CD4-positive, alpha-beta T cell (primary cell): ENCODE results near the gene HADHA. TPM values are rescaled to one million over a fixed set of nuclear protein-coding genes. Genes with fewer than 3 reads are reported as not detected.

Experiments used
- ATAC-seq: fragments of 200-7000 bp; cut with Tn5 transposase; one replicate; pipeline ENCODE4 v1.10.0; 2022; ENCODE audit warnings: mild to moderate bottlenecking; ENCODE audit not compliant: poor library complexity
- CTCF ChIA-PET: fragments of 350-600 bp; sonication (Branson Sonifier 250); formaldehyde crosslinking; loops from one replicate; lab custom pipeline; 2021; ENCODE audit warnings: antibody characterized with exemption, inconsistent platforms; lab: Charles Lee
- POLR2A ChIA-PET: fragments of 350-600 bp; sonication (Branson Sonifier 250); formaldehyde crosslinking; loops from one replicate; lab custom pipeline; 2021; ENCODE audit warnings: antibody characterized with exemption, inconsistent platforms; lab: Charles Lee
- DNase-seq, 14 experiments: peaks; one replicate each; pipeline ENCODE4 v3.0.0-alpha.2; 2013 to 2020; ENCODE audit warnings: mixed read lengths in 2 of 14
- H3K27ac ChIP-seq, 2 donors: one replicate each; pipeline versions ENCODE4 v1.5.1 to v1.7.0; 2013; ENCODE audit warnings: low read length in 2 of 2, low read depth in 1 of 2, mild to moderate bottlenecking in 1 of 2
- H3K27me3 ChIP-seq, 2 experiments: 1 replicate in 1 of 2; 2 replicates in 1 of 2; pipeline versions ENCODE4 v1.6.1 to v1.7.0; 2013; ENCODE audit warnings: low read length in 2 of 2, control low read depth in 1 of 2, mild to moderate bottlenecking in 1 of 2, moderate library complexity in 1 of 2; ENCODE audit not compliant: insufficient read depth in 2 of 2, control insufficient read depth in 1 of 2
- H3K36me3 ChIP-seq: one replicate; pipeline ENCODE4 v1.6.1; 2013; ENCODE audit warnings: low read length, control low read depth; ENCODE audit not compliant: insufficient read depth
- H3K4me1 ChIP-seq: one replicate; pipeline ENCODE4 v1.6.1; 2013; ENCODE audit warnings: low read length, control low read depth; ENCODE audit not compliant: insufficient read depth
- H3K4me3 ChIP-seq: one replicate; pipeline ENCODE4 v1.5.1; 2013; ENCODE audit warnings: mild to moderate bottlenecking, low read length, moderate library complexity
- H3K9me3 ChIP-seq, 2 experiments: 1 replicate in 1 of 2; 2 replicates in 1 of 2; pipeline versions ENCODE4 v1.6.1 to v1.7.0; 2013; ENCODE audit warnings: low read length in 2 of 2, mild to moderate bottlenecking in 2 of 2, control low read depth in 1 of 2, moderate library complexity in 1 of 2; ENCODE audit not compliant: control insufficient read depth in 1 of 2, insufficient read depth in 1 of 2
- H3K27ac Mint-ChIP-seq: one replicate; pipeline ENCODE4 v1.8.0; 2020; ENCODE audit warnings: mixed read lengths
- H3K27me3 Mint-ChIP-seq: one replicate; pipeline ENCODE4 v1.8.0; 2021; ENCODE audit warnings: mixed read lengths
- H3K36me3 Mint-ChIP-seq: one replicate; pipeline ENCODE4 v1.8.0; 2021; ENCODE audit warnings: low read depth, mixed read lengths
- H3K4me1 Mint-ChIP-seq: one replicate; pipeline ENCODE4 v1.8.0; 2021; ENCODE audit warnings: low read depth, mixed read lengths
- H3K4me3 Mint-ChIP-seq: one replicate; pipeline ENCODE4 v1.8.0; 2020; ENCODE audit warnings: mild to moderate bottlenecking, mixed read lengths
- H3K9me3 Mint-ChIP-seq: one replicate; pipeline ENCODE4 v1.8.0; 2020; ENCODE audit warnings: mixed read lengths
- CTCF ChIP-seq: fragments of 200-600 bp; IDR thresholded peaks from one replicate; pipeline ENCODE4 v1.8.0; 2022; ENCODE audit warnings: antibody characterized with exemption, mild to moderate bottlenecking
- intact Hi-C, 2 experiments: fragments of 100-400 bp; cut with DNase I in 1 of 2; cut with micrococcal nuclease in 1 of 2; formaldehyde crosslinking; loops; one replicate each; pipeline versions ENCODE4 v1.15.1 to v1.9.0; 2023 to 2025; cut with DNase I, micrococcal nuclease
- total RNA-seq, 174 experiments: library from RNA in 2 of 174; stranded (reverse) in 2 of 174; gene quantifications; one replicate each; pipeline ENCODE4 v1.2.3 and lab custom pipeline; 2021 to 2026

HADHA gene
- total RNA-seq, 2 experiments from 2014 or later, result 72.4 to 73.7 TPM

DNA sequence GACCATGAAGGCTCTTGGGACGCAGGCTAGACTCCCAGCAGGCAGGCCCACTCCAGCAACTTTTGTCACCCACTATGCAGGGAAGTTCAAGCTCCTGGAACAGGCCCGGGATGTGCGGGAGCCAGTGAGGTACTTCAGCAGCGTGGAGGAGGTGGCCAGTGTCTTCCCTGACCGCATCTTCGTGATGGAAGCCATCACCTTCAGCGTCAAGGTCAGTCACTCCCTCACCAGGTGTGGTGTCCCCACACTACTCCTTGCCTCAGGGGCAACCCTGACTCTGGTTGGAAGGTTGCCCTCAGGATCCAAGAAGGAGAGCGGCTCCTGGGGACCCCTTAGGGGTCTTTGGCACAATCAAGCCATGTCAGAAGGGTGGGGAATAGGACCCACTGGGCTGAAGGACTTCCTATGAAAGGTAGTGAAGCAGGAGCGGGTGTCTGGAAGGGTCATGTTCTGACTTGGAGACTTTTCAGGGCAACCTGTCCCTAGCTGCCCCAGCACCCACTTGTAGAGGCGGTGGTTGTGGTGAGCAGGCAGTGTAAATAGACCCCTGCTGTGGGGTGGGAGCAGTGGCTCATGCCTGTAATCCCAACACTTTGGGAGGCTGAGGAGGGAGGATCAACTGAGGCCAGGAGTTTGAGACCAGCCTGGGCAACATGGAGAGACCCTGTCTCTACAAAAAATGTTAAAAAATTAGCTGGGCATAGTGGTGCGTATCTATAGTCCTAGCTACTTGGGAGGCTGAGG is 61.4 kb downstream of the HADHA start:
- Mint-ChIP-seq H3K27me3 (peaks cover 17% of the 10 kb centered on the region), H3K36me3 (no peaks in the 10 kb centered on the region), H3K4me1 (peaks cover 26% of the 10 kb centered on the region), H3K27ac (peak overlapping the region; percentile 62), H3K9me3 (no peaks in the 10 kb centered on the region), H3K4me3 (peak overlapping the region; percentile 70)
- ChIA-PET POLR2A (interaction anchor here (1.9 to 2.6 kb wide), 3 partner anchors 11 to 116 kb away, joined by 10 to 30 read pairs (median 22); partner anchors contain the start of genes GAREM2, HADHA and HADHB), CTCF (interaction anchor here (1.5 to 1.8 kb wide), 2 partner anchors 11 to 17 kb away, joined by 5 to 13 read pairs; no protein-coding TSS in a partner anchor)
- Histone ChIP-seq H3K9me3 (peaks cover 0 to 5% of the 10 kb centered on the region in 2 experiments), H3K4me1 (peaks cover 37% of the 10 kb centered on the region), H3K27me3 (peaks cover 10 to 14% of the 10 kb centered on the region in 2 experiments), H3K27ac (no peak overlapping the region), H3K4me3 (no peak overlapping the region), H3K36me3 (no peaks in the 10 kb centered on the region)
- ATAC-seq (no peak), DNase-seq (peak in 1 of 14 experiments; percentile 17)
- TF ChIP-seq CTCF, result no peak
- intact Hi-C loops, result loop anchor here in 1 of 2 experiments (5.0 to 10.0 kb wide), 3 partner anchors 306 to 1712 kb away; partner anchors contain the start of genes ASXL2, BABAM2, DTNB and RBKS

GRCh38 chr2:26182441-26182840 is 62.0 kb downstream of the HADHA start:
- H3K4me3 ChIP-seq, result no peak overlapping the region
- H3K27me3 ChIP-seq, result peaks cover 15 to 16% of the 10 kb centered on the region in 2 experiments
- no peak overlapping the region for H3K27ac ChIP-seq
- no peak overlapping the region for H3K27ac Mint-ChIP-seq
- peaks cover 24% of the 10 kb centered on the region for H3K4me1 Mint-ChIP-seq
- H3K36me3 Mint-ChIP-seq, result no peaks in the 10 kb centered on the region
- POLR2A ChIA-PET, result no interaction called here
- DNase-seq (no peak), ATAC-seq (no peak)
- intact Hi-C loops, result loop anchor here in 1 of 2 experiments (5.0 to 10.0 kb wide), 3 partner anchors 305 to 1712 kb away; partner anchors contain the start of genes ASXL2, BABAM2, DTNB and RBKS
- TF ChIP-seq CTCF, result no peak
- H3K9me3 Mint-ChIP-seq, result no peaks in the 10 kb centered on the region
- H3K9me3 ChIP-seq, result peaks cover 0 to 5% of the 10 kb centered on the region in 2 experiments
- CTCF ChIA-PET, result no interaction called here
- H3K36me3 ChIP-seq, result no peaks in the 10 kb centered on the region
- H3K4me3 Mint-ChIP-seq, result peak overlapping the region; percentile 35
- peaks cover 17% of the 10 kb centered on the region for H3K27me3 Mint-ChIP-seq
- peaks cover 35% of the 10 kb centered on the region for H3K4me1 ChIP-seq

DNA sequence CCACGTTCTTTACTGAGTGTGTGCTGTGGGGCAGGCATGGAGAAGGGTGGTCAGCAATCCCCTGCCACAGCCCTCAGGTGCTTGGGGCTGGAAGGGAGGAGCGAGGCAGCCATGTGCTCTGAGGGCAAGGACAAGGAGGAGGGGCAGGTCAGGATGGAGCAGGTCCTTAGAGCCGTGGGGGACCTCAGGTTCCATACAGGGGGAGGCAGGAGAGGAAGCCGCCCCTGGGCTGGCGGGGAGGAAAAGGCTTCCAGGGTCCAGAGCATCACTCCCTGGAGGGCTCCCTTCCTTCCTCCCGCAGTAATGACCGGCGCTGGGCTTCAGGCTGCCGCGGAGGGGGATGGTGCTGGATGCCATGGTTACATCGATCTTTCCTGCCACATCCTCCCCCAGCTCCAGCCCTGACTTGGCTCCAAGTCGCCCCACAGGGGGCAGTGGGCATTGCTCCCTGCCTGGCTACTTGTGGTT is 65.0 kb downstream of the HADHA start:
- Histone ChIP-seq H3K27me3 (peaks cover 27 to 39% of the 10 kb centered on the region in 2 experiments), H3K4me1 (peaks cover 20% of the 10 kb centered on the region), H3K4me3 (peak overlapping the region; percentile 41), H3K36me3 (no peaks in the 10 kb centered on the region), H3K27ac (no peak overlapping the region), H3K9me3 (peaks cover 0 to 5% of the 10 kb centered on the region in 2 experiments)
- ChIA-PET CTCF (no interaction called here), POLR2A (no interaction called here)
- TF ChIP-seq CTCF, result no peak
- Mint-ChIP-seq H3K27me3 (peaks cover 31% of the 10 kb centered on the region), H3K9me3 (no peaks in the 10 kb centered on the region), H3K27ac (no peak overlapping the region), H3K4me1 (peaks cover 7% of the 10 kb centered on the region), H3K36me3 (no peaks in the 10 kb centered on the region), H3K4me3 (no peak overlapping the region)
- intact Hi-C loops, result no loop called here
- ATAC-seq (no peak), DNase-seq (peak in 1 of 14 experiments; percentile 17)
